ENCODE data around the gene FITM2.

Gene FITM2

GRCh38 chr20:44274303-44275017 is 36.5 kb downstream of the FITM2 start:
- no peak for DNase-seq

GRCh38 chr20:44273231-44274215 is 37.5 kb downstream of the FITM2 start:
- no peak for DNase-seq

DNA sequence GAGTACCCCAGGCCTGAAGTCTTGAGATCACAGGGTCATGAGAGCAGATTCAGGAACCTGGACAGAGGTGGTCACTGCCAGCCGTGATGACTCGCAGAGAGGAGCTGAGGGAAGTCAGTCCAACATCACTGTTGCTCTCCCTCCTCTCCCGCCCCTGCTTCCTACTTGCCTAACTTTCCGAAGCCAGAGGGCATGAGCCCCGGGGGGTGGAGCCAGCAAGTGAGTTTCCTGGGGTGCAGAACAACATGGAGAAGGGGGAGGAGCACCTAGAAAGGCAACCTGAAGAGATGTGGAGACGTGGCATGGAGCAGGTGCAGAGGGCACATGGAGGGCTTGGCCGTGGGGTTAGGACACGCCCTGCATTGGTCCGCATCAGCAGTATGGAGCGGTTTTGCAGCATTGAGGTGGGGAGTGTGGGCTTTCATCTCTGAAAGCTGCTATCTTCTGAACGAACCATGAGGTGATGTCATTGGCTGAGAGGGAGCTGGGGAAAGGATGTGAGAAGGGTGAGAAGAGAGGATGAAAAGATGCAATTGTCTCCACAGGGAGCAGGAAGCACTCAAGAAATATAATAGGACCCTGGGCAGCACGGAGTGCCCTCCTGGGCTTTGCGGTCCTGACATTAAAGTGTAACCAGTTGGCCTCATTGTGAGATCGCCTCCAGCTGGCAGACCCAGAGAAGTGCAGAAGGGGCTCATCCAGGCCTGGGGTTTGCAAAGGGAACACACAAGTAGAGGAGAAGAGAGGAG is 38.9 kb downstream of the FITM2 start:
- no peak for DNase-seq

DNA sequence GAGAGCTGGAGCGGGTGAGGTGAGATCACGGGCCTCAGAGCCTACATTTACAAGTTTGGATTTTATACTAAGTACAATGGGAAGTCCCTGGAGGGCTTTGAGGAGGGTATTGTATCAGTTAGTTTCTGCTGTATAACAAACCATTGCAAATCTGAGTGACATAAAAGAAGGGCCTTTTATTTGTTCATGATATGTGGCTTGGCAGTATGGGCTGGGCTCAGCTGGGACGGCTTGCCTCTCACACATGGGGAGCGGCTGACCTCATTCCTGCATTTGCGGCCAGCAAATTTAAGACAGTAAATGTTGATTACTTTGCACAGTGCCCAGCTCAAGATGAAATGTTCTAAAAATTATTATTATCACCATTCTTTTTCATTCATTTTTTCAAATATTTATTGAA is 42.2 kb downstream of the FITM2 start:
- DNase-seq = no peak

- DNase-seq = no peak
Measured at GRCh38 chr20:44264287-44264686, 46.7 kb downstream of the FITM2 start.

DNA sequence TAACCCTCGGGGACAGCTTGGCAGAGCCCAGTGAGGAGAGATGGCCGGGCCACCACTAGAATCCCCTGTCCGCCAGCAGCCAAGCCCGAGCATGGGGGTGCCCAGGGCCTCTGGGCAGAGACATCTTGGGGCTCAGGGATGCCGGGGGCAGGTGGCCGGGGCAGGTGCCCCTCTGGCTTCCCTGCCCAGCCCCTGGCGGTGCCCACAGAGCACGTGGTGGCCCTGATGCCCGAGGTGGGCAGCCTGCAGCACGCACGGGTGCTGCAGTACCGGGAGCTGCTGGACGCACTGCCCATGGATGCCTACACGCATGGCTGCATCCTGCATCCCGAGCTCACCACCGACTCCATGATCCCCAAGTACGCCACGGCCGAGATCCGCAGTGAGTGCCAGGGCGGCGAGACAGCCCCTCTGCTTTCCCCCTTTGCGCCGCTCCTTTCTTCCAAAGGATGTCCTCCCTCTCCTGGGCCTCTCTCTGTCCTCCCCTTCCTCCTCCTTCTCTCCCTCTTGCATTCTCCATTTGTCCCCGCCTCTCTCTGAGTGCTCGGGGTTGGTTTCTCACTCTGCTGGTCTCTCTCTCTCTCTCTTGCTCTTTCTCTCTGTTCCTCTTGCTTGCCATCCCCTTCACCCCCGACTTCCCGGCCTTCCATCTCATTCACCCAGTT is 52.6 kb downstream of the FITM2 start:
- DNase-seq = no peak

DNA sequence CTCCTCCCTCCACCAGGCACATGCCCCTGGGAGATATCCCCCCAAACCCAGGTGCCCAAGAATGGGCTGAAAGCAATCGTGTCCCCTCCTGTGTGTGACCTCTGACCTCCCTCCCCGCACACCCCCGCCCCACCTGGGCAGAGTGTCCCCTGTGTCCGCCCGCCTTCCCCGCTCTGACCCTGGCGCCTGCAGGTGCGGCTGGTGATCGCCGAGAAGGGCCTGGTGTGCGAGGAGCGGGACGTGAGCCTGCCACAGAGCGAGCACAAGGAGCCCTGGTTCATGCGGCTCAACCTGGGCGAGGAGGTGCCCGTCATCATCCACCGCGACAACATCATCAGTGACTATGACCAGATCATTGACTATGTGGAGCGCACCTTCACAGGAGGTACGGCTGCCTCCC is 54.0 kb downstream of the FITM2 start:
- DNase-seq = no peak

DNA sequence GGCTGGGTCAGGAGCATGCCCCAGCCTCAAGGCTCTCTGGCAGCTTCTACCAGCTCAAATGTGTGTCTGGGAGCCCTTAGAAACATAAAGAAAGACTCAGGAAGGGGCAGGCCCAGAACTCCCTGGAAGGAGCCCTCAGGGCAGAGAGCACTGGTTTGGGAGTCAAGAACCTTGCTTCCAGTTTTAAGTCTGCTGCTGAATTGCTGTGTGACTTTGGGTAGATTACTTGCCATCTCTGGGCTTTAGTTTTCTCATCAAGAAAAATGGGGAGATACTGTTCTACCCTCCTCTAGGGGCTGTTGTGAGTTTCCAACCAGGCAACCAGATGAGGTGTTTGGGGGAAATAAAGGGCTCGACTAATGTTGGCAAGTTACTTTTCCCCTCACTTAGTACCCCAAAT is 55.1 kb downstream of the FITM2 start:
- DNase-seq = no peak

- DNase-seq = no peak
Measured at GRCh38 chr20:44254073-44254472, 56.9 kb downstream of the FITM2 start.

GRCh38 chr20:44253528-44253927 is 57.5 kb downstream of the FITM2 start:
- no peak for DNase-seq

Measured in NCI-H524 (cell line).